Karpas-422 (cell line): ENCODE results near the gene FAM50A. TPM values are rescaled to one million over a fixed set of nuclear protein-coding genes. Genes with fewer than 3 reads are reported as not detected.

Source experiments
- DNase-seq: peaks from one replicate; pipeline ENCODE4 v3.0.0-alpha.2; 2015
- H2AFZ ChIP-seq: fragments of 200-600 bp; sonication (generic); 2 replicates; pipeline ENCODE4 v1.6.1; 2014; ENCODE audit warnings: antibody characterized with exemption, low read length, mixed read lengths
- H3K27ac ChIP-seq: fragments of 200-600 bp; sonication (generic); 2 replicates; pipeline ENCODE4 v1.5.1; 2014; ENCODE audit warnings: mild to moderate bottlenecking, low read length, moderate library complexity
- H3K27me3 ChIP-seq: fragments of 200-600 bp; sonication (generic); 2 replicates; pipeline ENCODE4 v1.6.1; 2014; ENCODE audit warnings: low read length, mixed read lengths
- H3K36me3 ChIP-seq: fragments of 200-600 bp; sonication (generic); 2 replicates; pipeline ENCODE4 v1.6.1; 2014; ENCODE audit warnings: low read length, mixed read lengths; ENCODE audit not compliant: insufficient read depth
- H3K4me1 ChIP-seq: fragments of 200-600 bp; sonication (generic); 2 replicates; pipeline ENCODE4 v1.6.1; 2014; ENCODE audit warnings: mild to moderate bottlenecking, low read length, mixed read lengths
- H3K4me2 ChIP-seq: fragments of 200-600 bp; sonication (generic); 2 replicates; pipeline ENCODE4 v1.6.1; 2014; ENCODE audit warnings: low read length, low read depth, mild to moderate bottlenecking; ENCODE audit not compliant: poor library complexity, severe bottlenecking
- H3K4me3 ChIP-seq: fragments of 200-600 bp; sonication (generic); 2 replicates; pipeline ENCODE4 v1.5.1; 2014; ENCODE audit warnings: mild to moderate bottlenecking, antibody characterized with exemption, low read length, mixed read lengths
- H3K79me2 ChIP-seq: fragments of 200-600 bp; sonication (generic); 2 replicates; pipeline ENCODE4 v1.6.1; 2014; ENCODE audit warnings: mild to moderate bottlenecking, low read length, mixed read lengths
- H3K9ac ChIP-seq: fragments of 200-600 bp; sonication (generic); 2 replicates; pipeline ENCODE4 v1.6.0; 2014; ENCODE audit warnings: low read length
- H3K9me2 ChIP-seq: fragments of 200-600 bp; sonication (generic), shearing (Covaris generic); replicated peaks from 2 replicates; pipeline ENCODE4 v1.6.0; 2014; ENCODE audit warnings: mild to moderate bottlenecking, low read length, moderate library complexity; ENCODE audit not compliant: insufficient read depth
- H3K9me3 ChIP-seq: fragments of 300-700, 200-600 bp; sonication (generic); 2 replicates; pipeline ENCODE4 v1.6.1; 2014; ENCODE audit warnings: low read length, mixed read lengths
- H4K20me1 ChIP-seq: fragments of 200-600 bp; sonication (generic); 2 replicates; pipeline ENCODE4 v1.6.1; 2014; ENCODE audit warnings: mild to moderate bottlenecking, antibody characterized with exemption, low read length, low read depth; ENCODE audit not compliant: insufficient read depth
- total RNA-seq: library from RNA; depleted of rRNA; stranded (reverse); fragments of >200 nt; shearing (Covaris generic); gene quantifications from 2 replicates; pipeline ENCODE4 v1.2.3, GENCODE V29; 2014; ENCODE audit warnings: low replicate concordance

The FAM50A gene
- total RNA-seq, 1 experiment from 2014 or later, result 18.9 TPM

DNA sequence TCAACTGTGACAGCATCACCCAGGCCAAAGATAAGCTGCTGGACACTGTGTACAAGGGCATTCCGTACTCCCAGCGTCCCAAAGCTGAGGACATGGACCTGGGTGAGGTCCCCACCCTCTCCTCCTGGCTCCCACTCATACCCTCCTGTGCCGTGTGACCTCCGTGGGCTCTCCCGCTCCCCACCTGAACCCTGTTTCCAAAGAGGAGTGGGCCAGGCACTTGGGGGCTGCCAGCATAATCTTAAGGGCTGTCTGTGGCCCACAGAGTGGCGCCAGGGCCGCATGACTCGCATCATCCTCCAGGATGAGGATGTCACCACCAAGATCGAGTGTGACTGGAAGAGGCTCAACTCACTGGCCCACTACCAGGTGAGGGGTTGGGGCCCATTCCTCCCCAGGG, 25.2 kb downstream of the FAM50A start:
- Histone ChIP-seq H2AFZ (no peak overlapping the region), H3K9me2 (no peaks in the 10 kb centered on the region), H3K4me2 (no peak overlapping the region), H3K79me2 (no peaks in the 10 kb centered on the region), H3K36me3 (no peaks in the 10 kb centered on the region), H3K9ac (no peak overlapping the region), H4K20me1 (no peaks in the 10 kb centered on the region), H3K9me3 (no peaks in the 10 kb centered on the region), H3K27me3 (no peaks in the 10 kb centered on the region), H3K4me3 (no peak overlapping the region), H3K4me1 (no peaks in the 10 kb centered on the region), H3K27ac (no peak overlapping the region)
- DNase-seq, result no peak

DNA sequence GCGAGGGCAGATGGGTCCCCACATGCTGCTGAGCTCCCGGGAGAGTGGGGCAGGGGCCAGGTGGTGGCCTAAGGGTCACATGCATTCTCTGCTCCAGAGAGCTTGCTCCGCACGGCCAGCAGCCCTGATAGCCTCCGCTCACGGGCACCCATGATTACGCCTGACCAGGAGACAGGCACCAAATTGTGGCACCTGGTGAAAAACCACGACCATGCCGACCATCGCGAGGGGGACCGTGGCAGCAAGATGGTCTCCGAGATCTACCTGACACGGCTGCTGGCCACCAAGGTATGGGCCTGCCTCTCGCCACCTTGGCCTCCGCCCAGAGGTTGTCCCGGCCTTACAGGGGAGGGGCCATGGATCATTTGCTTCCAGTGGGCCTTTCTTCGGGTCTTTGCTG, 25.9 kb downstream of the FAM50A start:
- no peak overlapping the region for H3K4me2 ChIP-seq
- H2AFZ ChIP-seq, result no peak overlapping the region
- H3K79me2 ChIP-seq, result no peaks in the 10 kb centered on the region
- no peaks in the 10 kb centered on the region for H3K4me1 ChIP-seq
- H3K9me2 ChIP-seq, result no peaks in the 10 kb centered on the region
- no peak for DNase-seq
- no peak overlapping the region for H3K4me3 ChIP-seq
- no peaks in the 10 kb centered on the region for H3K36me3 ChIP-seq
- no peak overlapping the region for H3K27ac ChIP-seq
- no peaks in the 10 kb centered on the region for H4K20me1 ChIP-seq
- H3K9me3 ChIP-seq, result no peaks in the 10 kb centered on the region
- no peak overlapping the region for H3K9ac ChIP-seq
- H3K27me3 ChIP-seq, result no peaks in the 10 kb centered on the region

- DNase-seq, result no peak
- Histone ChIP-seq H3K4me1 (no peaks in the 10 kb centered on the region), H3K36me3 (no peaks in the 10 kb centered on the region), H3K9ac (no peak overlapping the region), H3K79me2 (no peaks in the 10 kb centered on the region), H4K20me1 (no peaks in the 10 kb centered on the region), H3K27me3 (no peaks in the 10 kb centered on the region), H3K9me3 (no peaks in the 10 kb centered on the region), H3K9me2 (no peaks in the 10 kb centered on the region), H2AFZ (no peak overlapping the region), H3K27ac (no peak overlapping the region), H3K4me2 (no peak overlapping the region), H3K4me3 (no peak overlapping the region)
These were observed 26.5 kb downstream of the FAM50A start for GRCh38 chrX:154470434-154470833.

- no peak for DNase-seq
These were observed 27.1 kb downstream of the FAM50A start for GRCh38 chrX:154470914-154471568.

DNA sequence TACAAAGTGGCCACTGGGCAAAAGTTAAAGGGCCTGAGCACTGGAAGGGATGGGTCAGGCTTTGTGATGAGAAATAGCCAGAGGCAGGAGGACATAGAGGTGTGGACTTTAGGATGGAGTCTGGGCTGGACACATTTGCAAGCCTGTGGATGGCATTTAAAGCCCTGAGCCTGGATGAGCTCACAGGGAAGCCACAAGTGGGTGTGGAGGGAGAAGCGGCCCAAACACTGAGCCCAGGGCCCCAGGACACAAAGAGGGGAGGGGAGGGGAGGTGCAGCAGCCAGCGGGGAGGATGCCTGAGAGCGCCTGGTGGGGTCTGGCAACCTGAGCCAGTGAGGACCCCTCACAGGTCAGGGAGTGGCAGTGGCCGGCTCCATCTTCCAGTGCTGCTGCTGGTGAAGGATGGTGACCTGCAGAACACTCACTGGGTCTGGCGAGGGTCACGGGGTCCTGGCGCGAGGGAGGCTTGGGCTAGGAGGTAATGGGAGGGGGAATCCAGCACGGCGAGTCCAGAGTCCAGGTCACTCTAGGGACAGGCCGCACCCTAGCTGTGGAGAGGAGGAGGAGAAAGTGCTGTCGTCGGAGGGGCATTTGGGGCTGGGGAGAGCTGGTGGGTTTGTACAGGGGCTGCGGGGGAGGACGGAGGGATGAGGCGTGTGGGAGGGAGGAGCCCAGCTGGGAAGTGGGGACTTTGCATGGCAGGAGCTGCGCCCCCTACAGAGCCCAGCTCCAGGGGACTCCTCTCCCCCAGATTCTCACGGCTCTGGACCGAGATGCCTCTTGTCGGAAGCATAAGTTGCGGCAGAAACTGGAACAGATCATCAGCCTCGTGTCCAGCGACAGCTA, 28.1 kb downstream of the FAM50A start:
- Histone ChIP-seq H3K9ac (no peak overlapping the region), H3K36me3 (no peaks in the 10 kb centered on the region), H3K27ac (no peak overlapping the region), H3K4me3 (no peak overlapping the region), H4K20me1 (no peaks in the 10 kb centered on the region), H3K9me3 (no peaks in the 10 kb centered on the region), H2AFZ (no peak overlapping the region), H3K4me2 (no peak overlapping the region), H3K4me1 (no peaks in the 10 kb centered on the region), H3K9me2 (no peaks in the 10 kb centered on the region), H3K27me3 (no peaks in the 10 kb centered on the region), H3K79me2 (no peaks in the 10 kb centered on the region)
- DNase-seq, result no peak

More at GRCh38 chrX:154470914-154471568, 27.1 kb downstream of the FAM50A start:
- Histone ChIP-seq H3K9ac (no peak overlapping the region), H3K9me3 (no peaks in the 10 kb centered on the region), H3K4me1 (no peaks in the 10 kb centered on the region), H3K79me2 (no peaks in the 10 kb centered on the region), H2AFZ (no peak overlapping the region), H3K27ac (no peak overlapping the region), H3K9me2 (no peaks in the 10 kb centered on the region), H4K20me1 (no peaks in the 10 kb centered on the region), H3K4me3 (no peak overlapping the region), H3K4me2 (no peak overlapping the region), H3K36me3 (no peaks in the 10 kb centered on the region), H3K27me3 (no peaks in the 10 kb centered on the region)

DNA sequence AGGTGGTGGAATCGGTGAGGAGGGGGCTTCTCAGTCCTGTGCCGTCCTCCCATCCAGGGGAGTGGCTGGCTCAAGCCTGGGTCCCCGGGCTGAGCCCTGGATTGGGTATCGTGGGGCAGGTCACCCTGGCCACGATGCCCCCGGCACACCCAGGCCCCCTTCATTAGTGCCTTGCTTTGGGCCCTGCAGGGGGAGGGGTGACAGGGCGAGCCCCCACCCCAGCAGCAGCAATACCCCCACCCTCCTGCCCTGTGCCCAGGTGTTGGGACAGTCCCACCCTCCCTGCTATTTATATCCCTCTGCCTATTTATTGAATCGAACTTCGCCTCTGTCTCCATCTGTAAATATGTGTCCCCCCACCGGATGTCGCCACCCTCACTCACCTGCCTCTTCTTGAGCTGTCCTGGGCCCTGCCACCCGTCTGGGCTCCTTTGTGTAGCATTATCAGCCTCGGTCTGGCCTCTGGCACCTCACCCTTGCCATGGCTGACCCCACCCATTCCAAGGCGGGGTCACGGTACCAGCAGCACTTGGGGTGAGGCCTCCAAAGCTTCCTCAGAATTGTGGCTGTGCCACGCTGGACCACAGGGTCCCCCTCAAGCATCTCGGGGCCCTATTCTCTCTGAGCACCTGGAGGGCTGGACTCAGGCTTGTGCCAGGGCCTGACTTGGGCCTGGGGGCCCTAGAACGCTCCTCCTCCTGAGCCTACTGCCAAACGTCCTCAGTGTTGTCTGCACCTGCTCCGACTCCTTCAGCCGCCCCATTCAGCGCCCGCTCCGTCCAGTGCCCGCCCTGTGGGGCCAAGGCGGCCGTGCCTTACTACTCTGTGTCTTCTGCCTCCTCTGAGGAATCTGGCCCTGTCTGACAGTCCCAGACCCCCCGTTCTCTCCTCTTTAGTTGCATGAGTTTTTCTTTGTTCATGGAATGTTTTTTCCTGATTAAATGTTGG, 29.0 kb downstream of the FAM50A start:
- Histone ChIP-seq H3K9ac (no peak overlapping the region), H3K4me1 (peaks cover 7% of the 10 kb centered on the region), H3K36me3 (no peaks in the 10 kb centered on the region), H2AFZ (no peak overlapping the region), H3K4me2 (no peak overlapping the region), H3K4me3 (no peak overlapping the region), H3K9me3 (no peaks in the 10 kb centered on the region), H3K79me2 (no peaks in the 10 kb centered on the region), H4K20me1 (no peaks in the 10 kb centered on the region), H3K9me2 (no peaks in the 10 kb centered on the region), H3K27me3 (no peaks in the 10 kb centered on the region), H3K27ac (no peak overlapping the region)
- DNase-seq, result no peak

GRCh38 chrX:154473683-154474082, 29.7 kb downstream of the FAM50A start:
- Histone ChIP-seq H3K4me1 (peaks cover 9% of the 10 kb centered on the region), H3K9ac (no peak overlapping the region), H3K9me2 (no peaks in the 10 kb centered on the region), H3K9me3 (no peaks in the 10 kb centered on the region), H3K27ac (no peak overlapping the region), H3K36me3 (no peaks in the 10 kb centered on the region), H4K20me1 (no peaks in the 10 kb centered on the region), H3K79me2 (no peaks in the 10 kb centered on the region; the same call in 1 of the 2 replicates), H3K4me3 (no peak overlapping the region), H2AFZ (no peak overlapping the region), H3K4me2 (no peak overlapping the region), H3K27me3 (no peaks in the 10 kb centered on the region)
- no peak for DNase-seq

DNA sequence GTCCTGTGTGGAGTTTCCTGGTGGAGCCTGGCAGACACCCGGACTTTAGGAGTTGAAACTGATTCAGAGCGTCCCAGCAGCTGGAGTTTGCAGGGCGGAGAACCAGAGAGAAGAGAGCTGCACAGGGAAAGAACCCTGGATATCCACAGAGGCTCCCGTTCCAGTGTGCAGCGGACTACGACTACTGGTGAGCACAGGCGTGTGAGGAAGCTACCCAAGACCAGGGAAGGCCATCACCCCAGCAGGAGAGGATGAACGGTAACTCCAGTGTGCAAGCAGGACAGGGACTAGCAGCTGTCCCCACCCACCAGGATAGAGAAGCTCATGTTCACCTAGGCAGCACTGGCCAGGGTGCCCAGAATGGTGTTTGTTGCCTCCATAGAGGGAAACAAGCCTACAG, 32.9 kb downstream of the FAM50A start:
- H3K4me1 ChIP-seq, result peaks cover 23% of the 10 kb centered on the region
- no peak overlapping the region for H3K4me3 ChIP-seq
- no peaks in the 10 kb centered on the region for H3K27me3 ChIP-seq
- H3K27ac ChIP-seq, result no peak overlapping the region
- no peak overlapping the region for H3K4me2 ChIP-seq
- H3K9me3 ChIP-seq, result no peaks in the 10 kb centered on the region
- H3K79me2 ChIP-seq, result no peaks in the 10 kb centered on the region; the same call in 1 of the 2 replicates
- no peaks in the 10 kb centered on the region for H3K9me2 ChIP-seq
- H3K36me3 ChIP-seq, result no peaks in the 10 kb centered on the region
- H4K20me1 ChIP-seq, result no peaks in the 10 kb centered on the region
- H2AFZ ChIP-seq, result no peak overlapping the region
- no peak for DNase-seq
- H3K9ac ChIP-seq, result no peak overlapping the region
